Thyroid gland (tissue), 4 donors: ENCODE data around the gene DGKB. TPM values are rescaled to one million over a fixed set of nuclear protein-coding genes. Genes with fewer than 3 reads are reported as not detected.

Experiments
- DNase-seq, 2 donors: peaks; one replicate each; pipeline ENCODE4 v3.0.0-alpha.2; 2019
- H3K27ac ChIP-seq, 3 donors: fragments of 200-600 bp; sonication (generic); 1 replicate in 2 of 3; 2 replicates in 1 of 3; pipeline ENCODE4 v1.5.1; 2016 to 2019; ENCODE audit warnings: mild to moderate bottlenecking in 1 of 3, moderate library complexity in 1 of 3
- H3K27me3 ChIP-seq: fragments of 200-600 bp; sonication (generic); one replicate; pipeline ENCODE4 v1.5.1; 2019
- H3K36me3 ChIP-seq, 2 donors: fragments of 200-600 bp; sonication (generic); one replicate each; pipeline ENCODE4 v1.5.1; 2016 to 2019
- H3K4me1 ChIP-seq, 2 donors: fragments of 200-600 bp; sonication (generic); one replicate each; pipeline ENCODE4 v1.5.1; 2017 to 2019
- H3K4me3 ChIP-seq, 3 donors: fragments of 200-600 bp; sonication (generic); replicated peaks in 1 of 3; 1 replicate in 2 of 3; 2 replicates in 1 of 3; pipeline ENCODE4 v1.5.1; 2016; ENCODE audit warnings: mild to moderate bottlenecking in 1 of 3
- H3K9me3 ChIP-seq: fragments of 200-600 bp; sonication (generic); one replicate; pipeline ENCODE4 v1.5.1; 2017
- CTCF ChIP-seq, 6 experiments: fragments of 200-600 bp in 3 of 6; fragments of 450-650 bp in 3 of 6; sonication (generic) in 3 of 6; IDR thresholded peaks; one replicate each; pipeline ENCODE4 v1.5.1; 2016 to 2019; ENCODE audit warnings: antibody characterized with exemption in 6 of 6, mild to moderate bottlenecking in 2 of 6, inconsistent platforms in 1 of 6, moderate library complexity in 1 of 6
- POLR2A ChIP-seq, 2 donors: fragments of 450-650 bp; IDR thresholded peaks; one replicate each; pipeline ENCODE4 v1.6.1; 2017; ENCODE audit warnings: antibody characterized with exemption in 2 of 2, mild to moderate bottlenecking in 2 of 2, moderate library complexity in 1 of 2
- WGBS, 2 donors: methylation state at CpG; one replicate each; pipeline ENCODE4 v1.1.5; 2017; 5-methylcytosine and 5-hydroxymethylcytosine counted together
- intact Hi-C: fragments of 100-400 bp; cut with DNase I; formaldehyde crosslinking; loops from one replicate; pipeline ENCODE4 v1.15.1; 2023
- total RNA-seq, 4 donors: library from RNA; depleted of rRNA; stranded (reverse); fragments of >200 nt; gene quantifications; one replicate each; pipeline ENCODE4 v1.2.3, GENCODE V29; 2016

Gene DGKB
- total RNA-seq, 4 donors from 2014 or later = 0.11 to 2.1 (median 0.49) TPM; not detected in 1

- Histone ChIP-seq H3K4me1 (no peaks in the 10 kb centered on the region), H3K9me3 (no peaks in the 10 kb centered on the region), H3K36me3 (no peaks in the 10 kb centered on the region), H3K27me3 (no peaks in the 10 kb centered on the region), H3K27ac (no peak overlapping the region), H3K4me3 (no peak overlapping the region)
- no peak for TF ChIP-seq POLR2A (IDR thresholded peaks at IDR 0.05)
- no peak for TF ChIP-seq CTCF (IDR thresholded peaks at IDR 0.05)
- 67 to 72% methylated on average over 5 of the region's 5 CpGs for WGBS, 2 donors
- DNase-seq = no peak
- intact Hi-C loops = no loop called here
Observed at GRCh38 chr7:14242175-14242574, 660.4 kb downstream of the DGKB start.

- 73 to 81% methylated on average over 3 of the region's 3 CpGs for WGBS, 2 donors
Observed at GRCh38 chr7:14236834-14237233, 665.7 kb downstream of the DGKB start.

GRCh38 chr7:14235056-14235455 lies 667.5 kb downstream of the DGKB start:
- Histone ChIP-seq H3K4me1 (no peaks in the 10 kb centered on the region), H3K4me3 (no peak overlapping the region), H3K36me3 (no peaks in the 10 kb centered on the region), H3K27ac (no peak overlapping the region), H3K9me3 (no peaks in the 10 kb centered on the region), H3K27me3 (no peaks in the 10 kb centered on the region)
- intact Hi-C loops = no loop called here
- WGBS, 2 donors = 72 to 77% methylated on average over 2 of the region's 2 CpGs
- no peak for DNase-seq
- no peak for TF ChIP-seq CTCF (IDR thresholded peaks at IDR 0.05)
- TF ChIP-seq POLR2A (IDR thresholded peaks at IDR 0.05) = no peak

More at GRCh38 chr7:14236834-14237233, 665.7 kb downstream of the DGKB start:
- H3K36me3 ChIP-seq = no peaks in the 10 kb centered on the region
- no peak for TF ChIP-seq CTCF (IDR thresholded peaks at IDR 0.05)
- no peak overlapping the region for H3K4me3 ChIP-seq
- DNase-seq = no peak
- H3K9me3 ChIP-seq = no peaks in the 10 kb centered on the region
- H3K4me1 ChIP-seq = no peaks in the 10 kb centered on the region
- H3K27me3 ChIP-seq = no peaks in the 10 kb centered on the region
- no peak overlapping the region for H3K27ac ChIP-seq
- intact Hi-C loops = no loop called here

GRCh38 chr7:14233868-14234369 lies 668.6 kb downstream of the DGKB start:
- Histone ChIP-seq H3K4me1 (no peaks in the 10 kb centered on the region), H3K27me3 (no peaks in the 10 kb centered on the region), H3K36me3 (no peaks in the 10 kb centered on the region), H3K27ac (no peak overlapping the region), H3K9me3 (no peaks in the 10 kb centered on the region), H3K4me3 (no peak overlapping the region)
- 63 to 68% methylated on average over 4 of the region's 4 CpGs for WGBS, 2 donors
- intact Hi-C loops = no loop called here
- TF ChIP-seq CTCF (IDR thresholded peaks at IDR 0.05) = no peak
- no peak for TF ChIP-seq POLR2A (IDR thresholded peaks at IDR 0.05)
- no peak for DNase-seq

- H3K4me1 ChIP-seq = no peaks in the 10 kb centered on the region
- no peaks in the 10 kb centered on the region for H3K27me3 ChIP-seq
- DNase-seq = no peak
- H3K36me3 ChIP-seq = no peaks in the 10 kb centered on the region
- H3K4me3 ChIP-seq = no peak overlapping the region
- WGBS, 2 donors = 74 to 79% methylated on average over 7 of the region's 7 CpGs
- TF ChIP-seq POLR2A (IDR thresholded peaks at IDR 0.05) = no peak
- no peak for TF ChIP-seq CTCF (IDR thresholded peaks at IDR 0.05)
- H3K9me3 ChIP-seq = no peaks in the 10 kb centered on the region
- H3K27ac ChIP-seq = no peak overlapping the region
- intact Hi-C loops = no loop called here
Observed at GRCh38 chr7:14233076-14233867, 669.3 kb downstream of the DGKB start.
